D341Med (cell line): Measurements from ENCODE around the gene PIGU.
A peak's percentile ranks its signal among the peaks of the same experiment; 100 is the strongest.
"Not testable (repeated sequence)": the region's sequence is repeated elsewhere in the genome, so short reads cannot be mapped to it uniquely, and the experiment has no call there.

Experiments
- DNase-seq: peaks from one replicate; pipeline ENCODE4 v3.0.0; 2012; ENCODE audit warnings: low spot score

The PIGU gene

GRCh38 chr20:34621383-34622367, 55.2 kb downstream of the PIGU start:
- no peak for DNase-seq

DNA sequence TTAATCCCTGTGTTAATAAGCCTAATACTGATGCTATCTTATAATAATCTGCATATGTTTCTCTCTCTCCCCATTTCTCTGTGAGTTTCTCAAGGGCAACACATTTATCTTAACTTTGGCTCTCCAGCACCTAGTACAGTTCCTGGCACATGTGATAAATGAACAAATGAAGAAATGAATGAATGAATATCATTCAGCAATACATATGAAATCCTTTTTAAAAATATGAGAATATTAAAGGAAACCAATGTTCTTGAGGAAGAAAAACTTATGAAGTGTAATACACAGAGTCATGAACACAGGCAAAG, 55.9 kb downstream of the PIGU start:
- DNase-seq: no peak

DNA sequence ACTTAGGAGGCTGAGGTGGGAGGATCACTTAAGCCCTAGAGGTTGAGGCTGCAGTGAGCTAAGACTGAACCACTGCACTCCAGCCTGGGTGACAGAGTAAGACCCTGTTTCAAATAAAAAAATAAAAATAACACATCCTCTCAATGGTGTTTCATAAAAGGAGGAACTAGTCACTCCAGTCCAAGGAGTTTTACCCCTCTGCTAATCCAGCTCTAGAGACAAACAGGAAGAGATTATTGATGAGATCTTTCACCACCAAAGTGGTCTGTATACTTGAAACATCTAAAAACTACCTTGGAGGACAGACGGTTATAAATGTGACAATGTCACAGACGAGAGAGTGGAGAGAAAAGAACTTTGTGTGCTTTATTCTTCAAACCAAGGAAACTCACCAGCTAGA, 58.2 kb downstream of the PIGU start:
- DNase-seq: no peak

GRCh38 chr20:34616913-34617312, 60.0 kb downstream of the PIGU start:
- not testable (repeated sequence) for DNase-seq

DNA sequence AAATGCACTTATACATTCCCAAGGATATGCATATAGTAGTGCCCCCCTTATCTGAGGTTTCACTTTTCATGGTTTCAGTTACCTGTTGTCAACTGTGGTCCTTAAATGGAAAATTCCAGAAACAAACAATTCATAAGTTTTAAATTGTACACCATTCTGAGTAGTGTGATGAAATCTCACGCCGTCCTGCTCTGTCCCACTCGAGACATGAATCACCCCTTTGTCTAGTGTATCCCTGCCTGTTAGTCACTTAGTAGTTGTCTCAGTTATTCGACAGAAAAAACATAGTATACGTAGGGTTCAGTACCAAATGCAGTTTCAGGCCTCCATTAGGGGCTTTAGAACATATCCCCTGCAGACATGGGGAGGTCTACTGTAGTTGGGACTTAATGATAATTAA, 61.4 kb downstream of the PIGU start:
- DNase-seq: no peak

- not testable (repeated sequence) for DNase-seq
These were observed 64.9 kb downstream of the PIGU start for GRCh38 chr20:34611976-34612375.

DNA sequence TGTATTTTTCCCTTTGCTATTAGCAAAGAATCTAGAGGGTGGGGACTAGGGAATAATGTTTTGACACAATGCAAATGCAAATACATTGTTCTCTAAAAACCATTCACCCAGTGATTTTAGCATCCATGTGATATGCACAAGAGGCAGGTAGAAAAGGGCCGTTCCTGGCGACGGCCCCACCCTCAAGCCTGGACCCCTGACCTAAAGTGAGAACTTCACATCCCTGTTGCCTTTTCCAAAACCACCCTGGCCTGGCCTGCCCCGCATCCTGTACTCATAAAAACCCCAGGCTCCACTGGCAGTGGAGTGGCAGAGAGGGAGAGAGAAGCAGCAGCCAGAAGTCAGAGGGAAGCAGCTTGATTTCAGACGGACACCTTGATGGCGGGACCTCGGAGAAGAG, 69.8 kb downstream of the PIGU start:
- DNase-seq: no peak

DNA sequence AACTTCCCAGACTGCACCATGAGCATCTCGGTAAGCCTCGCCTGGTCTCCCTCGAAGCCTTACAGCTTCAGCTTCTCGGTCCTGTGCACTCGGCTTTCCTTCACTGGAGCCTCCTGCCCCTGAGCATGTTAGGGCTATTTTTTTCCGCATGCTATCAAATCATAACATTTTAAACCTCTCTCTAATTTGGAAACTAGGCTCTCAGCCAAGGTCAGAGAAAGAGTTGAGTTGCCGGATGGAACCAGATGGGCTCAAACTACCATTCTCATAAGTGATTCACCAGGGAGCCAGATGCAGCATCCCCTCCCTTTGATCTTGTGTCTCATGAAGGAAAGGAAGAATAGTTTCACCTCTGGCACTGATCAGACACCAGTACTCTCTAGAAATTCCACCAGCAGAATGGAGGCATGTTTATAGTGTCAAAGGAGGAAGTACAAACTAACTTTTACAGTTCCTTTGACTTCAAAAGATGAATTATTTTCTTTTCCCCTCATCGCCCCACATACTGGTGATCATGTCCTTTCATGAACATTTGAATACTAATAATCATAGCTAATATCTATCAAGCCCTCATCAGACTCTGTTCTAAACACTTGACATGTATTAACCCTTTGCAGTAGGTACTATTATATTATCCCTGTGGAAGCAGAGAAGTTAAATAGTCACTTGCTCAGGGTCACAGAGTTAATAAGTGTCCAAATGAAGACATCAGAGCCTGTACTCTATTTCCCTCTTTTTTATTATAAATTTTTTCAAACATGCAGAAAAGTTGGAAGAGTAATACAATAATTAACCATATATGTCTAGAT, 71.7 kb downstream of the PIGU start:
- no peak for DNase-seq

- no peak for DNase-seq
These were observed 75.8 kb downstream of the PIGU start for GRCh38 chr20:34600892-34601653.

GRCh38 chr20:34595377-34596184, 81.3 kb downstream of the PIGU start:
- DNase-seq: no peak

GRCh38 chr20:34586488-34587163, 90.3 kb downstream of the PIGU start:
- no peak for DNase-seq

- DNase-seq: no peak
These were observed 91.9 kb downstream of the PIGU start for GRCh38 chr20:34585019-34585418.

GRCh38 chr20:34583544-34583943, 93.3 kb downstream of the PIGU start:
- no peak for DNase-seq

GRCh38 chr20:34582911-34583310, 94.0 kb downstream of the PIGU start:
- DNase-seq: no peak

DNA sequence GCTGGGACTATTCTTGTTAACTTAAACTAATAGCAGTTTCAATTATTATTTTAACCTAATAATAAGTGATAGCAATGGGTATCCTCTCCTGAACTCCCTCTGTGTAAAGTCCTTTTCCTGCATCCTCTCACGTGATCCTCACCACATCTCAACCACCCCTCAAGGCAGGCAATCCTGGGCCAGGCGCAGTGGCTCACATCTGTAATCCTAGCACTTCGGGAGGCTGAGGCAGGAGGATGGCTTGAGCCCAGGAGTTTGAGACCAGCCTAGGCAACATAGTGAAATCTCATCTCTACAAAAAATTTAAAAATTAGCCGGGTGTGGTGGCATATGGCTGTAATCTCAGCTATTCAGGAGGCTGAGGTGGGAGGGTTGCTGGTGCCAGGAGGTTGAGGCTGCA, 94.7 kb downstream of the PIGU start:
- no peak for DNase-seq

DNA sequence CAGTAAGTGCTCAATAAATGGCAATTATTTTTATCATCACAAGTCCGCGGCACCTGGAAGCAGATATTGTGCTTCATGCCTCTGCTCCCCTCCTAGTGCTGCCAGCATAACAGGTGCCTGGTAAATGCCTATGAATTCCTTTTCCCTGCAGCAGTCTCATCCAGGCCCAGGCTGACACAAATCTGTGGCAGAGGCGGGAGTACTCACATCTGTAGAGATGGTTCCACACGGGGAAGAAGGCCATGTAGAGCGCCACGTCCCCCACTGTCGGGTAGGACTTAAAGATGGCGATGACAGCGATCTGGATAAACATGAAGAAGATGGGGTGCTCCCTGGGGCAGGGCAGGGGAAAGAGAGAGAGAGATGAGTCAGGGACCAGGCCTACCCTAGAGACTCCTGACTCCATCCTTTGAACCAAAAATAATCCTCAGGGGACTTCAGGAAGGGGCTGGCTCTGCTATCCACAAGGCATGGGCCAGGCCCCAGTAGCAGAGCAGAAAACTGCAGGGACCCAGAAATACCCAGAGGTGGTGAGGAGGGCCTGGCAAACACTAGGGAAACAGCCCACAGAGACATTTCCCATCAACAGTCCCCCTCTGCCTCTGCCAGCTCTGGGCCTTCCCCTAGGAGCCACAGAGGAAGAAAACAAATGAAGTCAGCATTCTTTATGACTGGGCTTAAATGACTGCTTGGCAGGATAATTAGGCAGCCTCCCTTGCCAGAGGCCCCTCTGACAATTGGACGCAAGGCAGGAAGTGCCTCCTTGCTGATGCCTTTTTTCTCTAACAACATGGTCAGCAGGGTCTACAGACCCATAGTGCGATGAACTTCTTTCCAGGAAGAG, 95.3 kb downstream of the PIGU start:
- no peak for DNase-seq

- DNase-seq: no peak
These were observed 96.6 kb downstream of the PIGU start for GRCh38 chr20:34579979-34580940.

- DNase-seq: peak; percentile 55
These were observed 97.5 kb downstream of the PIGU start for GRCh38 chr20:34579191-34579978.
